HG03175 (cell line): ENCODE measurements around the gene ILRUN.
"Not testable (repeated sequence)": the region's sequence is repeated elsewhere in the genome, so short reads cannot be mapped to it uniquely, and the experiment has no call there.

Experiments
- ATAC-seq: cut with Tn5 transposase; IDR thresholded peaks from one replicate; pipeline ENCODE4 v1.9.1; 2021; ENCODE audit warnings: mild to moderate bottlenecking, moderate library complexity; ENCODE audit not compliant: unreplicated experiment

Gene ILRUN

GRCh38 chr6:34696739-34697543 is at the start of gene ILRUN:
TSS of gene ILRUN (minus strand) at chr6:34696767. CDS start at chr6:34696603, 164 bp downstream.
- ATAC-seq = peak; percentile 77

GRCh38 chr6:34745277-34746103 is 48.9 kb upstream of the ILRUN start:
- ATAC-seq = no peak

- not testable (repeated sequence) for ATAC-seq
Measured at GRCh38 chr6:34744294-34744647, 47.7 kb upstream of the ILRUN start.

- no peak for ATAC-seq
Measured at GRCh38 chr6:34743625-34744293, 47.2 kb upstream of the ILRUN start.

- ATAC-seq = no peak
Measured at GRCh38 chr6:34742094-34742493, 45.5 kb upstream of the ILRUN start.

GRCh38 chr6:34736823-34737222 is 40.3 kb upstream of the ILRUN start:
- ATAC-seq = no peak

- ATAC-seq = no peak
Measured at GRCh38 chr6:34731393-34732060, 35.0 kb upstream of the ILRUN start.

- no peak for ATAC-seq
Measured at GRCh38 chr6:34729631-34730470, 33.3 kb upstream of the ILRUN start.

GRCh38 chr6:34726055-34726454 is 29.5 kb upstream of the ILRUN start:
- no peak for ATAC-seq

- ATAC-seq = no peak
Measured at GRCh38 chr6:34723203-34723602, 26.6 kb upstream of the ILRUN start.

GRCh38 chr6:34722451-34722850 is 25.9 kb upstream of the ILRUN start:
- ATAC-seq = no peak

- ATAC-seq = not testable (repeated sequence)
Measured at GRCh38 chr6:34720160-34720559, 23.6 kb upstream of the ILRUN start.

GRCh38 chr6:34719646-34720045 is 23.1 kb upstream of the ILRUN start:
- ATAC-seq = not testable (repeated sequence)

- ATAC-seq = no peak
Measured at GRCh38 chr6:34718976-34719375, 22.4 kb upstream of the ILRUN start.

GRCh38 chr6:34717466-34717865 is 20.9 kb upstream of the ILRUN start:
- no peak for ATAC-seq

GRCh38 chr6:34714663-34715062 is 18.1 kb upstream of the ILRUN start:
- ATAC-seq = no peak

GRCh38 chr6:34712881-34713280 is 16.3 kb upstream of the ILRUN start:
- not testable (repeated sequence) for ATAC-seq

- no peak for ATAC-seq
Measured at GRCh38 chr6:34709386-34709785, 12.8 kb upstream of the ILRUN start.

GRCh38 chr6:34705241-34705640 is 8.7 kb upstream of the ILRUN start:
- ATAC-seq = no peak

GRCh38 chr6:34701199-34701598 is 4.6 kb upstream of the ILRUN start:
- no peak for ATAC-seq
